Astrocyte of the cerebellum (primary cell): ENCODE results near the gene NOTUM.

Source experiments
- DNase-seq: peaks from one replicate; pipeline ENCODE4 v3.0.0-alpha.2; 2011; ENCODE audit warnings: low read depth
- H3K4me3 ChIP-seq: 2 replicates; pipeline ENCODE4 v1.5.1; 2011; ENCODE audit warnings: mild to moderate bottlenecking, low read depth, low read length, moderate library complexity
- CTCF ChIP-seq: IDR thresholded peaks from 2 replicates; pipeline ENCODE4 v1.5.1; 2012; ENCODE audit warnings: low read length, low read depth, moderate library complexity, mild to moderate bottlenecking; ENCODE audit errors: missing control alignments
- in situ Hi-C: cut with HindIII; loops from 2 replicates; pipeline ENCODE4 v1.10.0; 2017; ENCODE audit warnings: low sequenced_read_pairs

NOTUM gene

GRCh38 chr17:81960130-81960958, 643 bp downstream of the NOTUM start:
- in situ Hi-C loops, result no loop called here
- DNase-seq, result no peak
- peak overlapping the region; percentile 14 for H3K4me3 ChIP-seq
- no peak for TF ChIP-seq CTCF

- peak overlapping the region; percentile 14 for H3K4me3 ChIP-seq
- in situ Hi-C loops, result no loop called here
- no peak for DNase-seq
- peak; percentile 42 for TF ChIP-seq CTCF
Measured at GRCh38 chr17:81959362-81960129, 1.4 kb downstream of the NOTUM start.

GRCh38 chr17:81958633-81959342, 2.2 kb downstream of the NOTUM start:
- no peak for DNase-seq
- in situ Hi-C loops, result no loop called here
- no peak for TF ChIP-seq CTCF
- no peak overlapping the region for H3K4me3 ChIP-seq

- no peak for DNase-seq
- in situ Hi-C loops, result no loop called here
- no peak for TF ChIP-seq CTCF
- H3K4me3 ChIP-seq, result no peak overlapping the region
Measured at GRCh38 chr17:81957691-81958432, 3.1 kb downstream of the NOTUM start.

GRCh38 chr17:81956607-81957589, 4.1 kb downstream of the NOTUM start:
- no peak for TF ChIP-seq CTCF
- in situ Hi-C loops, result no loop called here
- H3K4me3 ChIP-seq, result no peak overlapping the region
- DNase-seq, result no peak
